ENCODE measurements around the gene KIAA1755. TPM values are rescaled to one million over a fixed set of nuclear protein-coding genes. Genes with fewer than 3 reads are reported as not detected.
A peak's percentile ranks its signal among the peaks of the same experiment; 100 is the strongest.

KIAA1755 gene
- total and polyA plus RNA-seq, 10 of the 15 experiments (the other 5 are each of a cell fraction or from before 2014, with no cell fraction given) = not detected

GRCh38 chr20:38290829-38291814, 30.6 kb upstream of the KIAA1755 start:
- intact Hi-C loops (cut with micrococcal nuclease; ENCODE audit: unreplicated experiment) (no loop called here), in situ Hi-C loops (cut with MboI) (no loop called here)
- no TSS peak for BruUV-seq (replicated peaks)
- no peak overlapping the region for H2AFZ ChIP-seq (ENCODE audit: control insufficient read depth, low read depth, low read length)
- RAD21 ChIA-PET (ENCODE audit: unreplicated experiment) = no interaction called here
- peak; percentile 33; the same call in 1 of the 3 replicates for ATAC-seq
- no peak overlapping the region for H3K4me3 ChIP-seq
- CTCF ChIA-PET = no interaction called here
- no peak overlapping the region for H3K27ac ChIP-seq (ENCODE audit: control insufficient read depth, insufficient read depth)
- H3K9me3 ChIP-seq (replicated peaks; ENCODE audit: control insufficient read depth, insufficient read depth, low read length) = no peaks in the 10 kb centered on the region
- no peak for FAIRE-seq
- no peaks in the 10 kb centered on the region; a peak in 1 of 4 replicates for H3K27me3 ChIP-seq (replicated peaks in 1 of 2; ENCODE audit: control insufficient read depth in 2 of 2, insufficient read depth in 2 of 2, low read length in 1 of 2)
- H3K4me1 ChIP-seq (ENCODE audit: control insufficient read depth, insufficient read depth, low read length) = no peaks in the 10 kb centered on the region
- 45% methylated on average over 21 of the region's 21 CpGs for WGBS (ENCODE audit: insufficient coverage, insufficient replicate concordance, low lambda C conversion rate, missing lambda C conversion rate)
- H3K36me3 ChIP-seq (ENCODE audit: control insufficient read depth in 2 of 2, insufficient read depth in 2 of 2, low read length in 1 of 2) = no peaks in the 10 kb centered on the region
- no peak overlapping the region for H3K9ac ChIP-seq (ENCODE audit: control insufficient read depth, insufficient read depth, low read length)
- H3K4me2 ChIP-seq (ENCODE audit: control insufficient read depth, insufficient read depth) = no peak overlapping the region
- POLR2A ChIA-PET = no interaction called here
- no peaks in the 10 kb centered on the region for H3K79me2 ChIP-seq (ENCODE audit: control insufficient read depth, insufficient read depth, low read length)
- DNase-seq (ENCODE audit: low read depth, low spot score) = no peak
- TF ChIP-seq HDAC2 (IDR thresholded peaks at IDR 0.05) = no peak
- TF ChIP-seq, protein P1, sequence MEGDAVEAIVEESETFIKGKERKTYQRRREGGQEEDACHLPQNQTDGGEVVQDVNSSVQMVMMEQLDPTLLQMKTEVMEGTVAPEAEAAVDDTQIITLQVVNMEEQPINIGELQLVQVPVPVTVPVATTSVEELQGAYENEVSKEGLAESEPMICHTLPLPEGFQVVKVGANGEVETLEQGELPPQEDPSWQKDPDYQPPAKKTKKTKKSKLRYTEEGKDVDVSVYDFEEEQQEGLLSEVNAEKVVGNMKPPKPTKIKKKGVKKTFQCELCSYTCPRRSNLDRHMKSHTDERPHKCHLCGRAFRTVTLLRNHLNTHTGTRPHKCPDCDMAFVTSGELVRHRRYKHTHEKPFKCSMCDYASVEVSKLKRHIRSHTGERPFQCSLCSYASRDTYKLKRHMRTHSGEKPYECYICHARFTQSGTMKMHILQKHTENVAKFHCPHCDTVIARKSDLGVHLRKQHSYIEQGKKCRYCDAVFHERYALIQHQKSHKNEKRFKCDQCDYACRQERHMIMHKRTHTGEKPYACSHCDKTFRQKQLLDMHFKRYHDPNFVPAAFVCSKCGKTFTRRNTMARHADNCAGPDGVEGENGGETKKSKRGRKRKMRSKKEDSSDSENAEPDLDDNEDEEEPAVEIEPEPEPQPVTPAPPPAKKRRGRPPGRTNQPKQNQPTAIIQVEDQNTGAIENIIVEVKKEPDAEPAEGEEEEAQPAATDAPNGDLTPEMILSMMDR (IDR thresholded peaks at IDR 0.05 in 2 of 3, conservative IDR thresholded peaks at IDR 0.05 in 1 of 3; ENCODE audit: control insufficient read depth in 2 of 3, extremely low read depth in 1 of 3, insufficient read depth in 1 of 3, low read depth in 3 of 3, low read length in 3 of 3) = peak; percentile 9 to 29 (median 17); a peak in 2 of 6 replicates
- SMC1A ChIA-PET (ENCODE audit: uncharacterized antibody, unreplicated experiment) = no interaction called here
- no peaks in the 10 kb centered on the region for H4K20me1 ChIP-seq (ENCODE audit: control insufficient read depth, insufficient read depth)

Data from GM12878 (cell line).